Ovary (tissue), 3 donors: ENCODE measurements around the gene TASP1.

Source experiments
- EP300 ChIP-seq: sonication (generic); formaldehyde crosslinking; IDR thresholded peaks from one replicate; pipeline ENCODE4 v1.6.1; 2017; ENCODE audit warnings: antibody characterized with exemption
- POLR2A ChIP-seq: fragments of 450-650 bp; IDR thresholded peaks from one replicate; pipeline ENCODE4 v1.6.1; 2017; ENCODE audit warnings: antibody characterized with exemption, mild to moderate bottlenecking, moderate library complexity
- TF ChIP-seq, protein P1 (sequence below), 3 donors: fragments of 450-650 bp in 2 of 3; fragments of 200-600 bp in 1 of 3; IDR thresholded peaks; one replicate each; pipeline versions ENCODE4 v1.5.1 to v1.8.0; 2016 to 2022; ENCODE audit warnings: antibody characterized with exemption in 3 of 3, mild to moderate bottlenecking in 1 of 3
- donor health status: DM: no; HTN: no; CAD: no.

DNA sequence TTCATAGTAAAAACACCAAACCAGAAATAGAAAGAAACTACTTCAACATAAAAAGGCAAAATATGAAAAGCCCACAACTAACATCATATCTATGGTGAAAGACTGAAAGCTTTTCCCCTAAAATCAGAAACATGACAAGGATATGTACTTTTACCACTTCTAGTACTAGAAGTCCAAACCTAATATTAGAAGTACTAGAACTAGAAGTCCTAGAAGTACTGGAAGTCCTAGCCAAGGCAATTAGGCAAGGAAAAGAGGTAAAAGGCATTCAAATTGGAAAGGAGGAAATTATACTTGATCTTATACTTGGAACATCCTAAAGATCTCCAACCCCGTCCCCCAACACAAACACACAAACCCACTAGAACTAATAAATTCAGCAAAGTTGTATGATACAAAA lies 74.9 kb downstream of the TASP1 start:
- no peak for TF ChIP-seq POLR2A
- TF ChIP-seq, protein P1, sequence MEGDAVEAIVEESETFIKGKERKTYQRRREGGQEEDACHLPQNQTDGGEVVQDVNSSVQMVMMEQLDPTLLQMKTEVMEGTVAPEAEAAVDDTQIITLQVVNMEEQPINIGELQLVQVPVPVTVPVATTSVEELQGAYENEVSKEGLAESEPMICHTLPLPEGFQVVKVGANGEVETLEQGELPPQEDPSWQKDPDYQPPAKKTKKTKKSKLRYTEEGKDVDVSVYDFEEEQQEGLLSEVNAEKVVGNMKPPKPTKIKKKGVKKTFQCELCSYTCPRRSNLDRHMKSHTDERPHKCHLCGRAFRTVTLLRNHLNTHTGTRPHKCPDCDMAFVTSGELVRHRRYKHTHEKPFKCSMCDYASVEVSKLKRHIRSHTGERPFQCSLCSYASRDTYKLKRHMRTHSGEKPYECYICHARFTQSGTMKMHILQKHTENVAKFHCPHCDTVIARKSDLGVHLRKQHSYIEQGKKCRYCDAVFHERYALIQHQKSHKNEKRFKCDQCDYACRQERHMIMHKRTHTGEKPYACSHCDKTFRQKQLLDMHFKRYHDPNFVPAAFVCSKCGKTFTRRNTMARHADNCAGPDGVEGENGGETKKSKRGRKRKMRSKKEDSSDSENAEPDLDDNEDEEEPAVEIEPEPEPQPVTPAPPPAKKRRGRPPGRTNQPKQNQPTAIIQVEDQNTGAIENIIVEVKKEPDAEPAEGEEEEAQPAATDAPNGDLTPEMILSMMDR (IDR thresholded peaks at IDR 0.05), result no peak
- no peak for TF ChIP-seq EP300
